NCI-H345 treated with DMSO at 0.1 percent for 48 hours (cell line): Measurements from ENCODE around the gene CYGB.

Source experiments
- DNase-seq: peaks from one replicate; lab custom pipeline; 2025; ENCODE audit not compliant: unreplicated experiment; lab: John Stamatoyannopoulos, UW

CYGB gene

GRCh38 chr17:76501827-76502307 is 35.6 kb downstream of the CYGB start:
- DNase-seq: no peak

DNA sequence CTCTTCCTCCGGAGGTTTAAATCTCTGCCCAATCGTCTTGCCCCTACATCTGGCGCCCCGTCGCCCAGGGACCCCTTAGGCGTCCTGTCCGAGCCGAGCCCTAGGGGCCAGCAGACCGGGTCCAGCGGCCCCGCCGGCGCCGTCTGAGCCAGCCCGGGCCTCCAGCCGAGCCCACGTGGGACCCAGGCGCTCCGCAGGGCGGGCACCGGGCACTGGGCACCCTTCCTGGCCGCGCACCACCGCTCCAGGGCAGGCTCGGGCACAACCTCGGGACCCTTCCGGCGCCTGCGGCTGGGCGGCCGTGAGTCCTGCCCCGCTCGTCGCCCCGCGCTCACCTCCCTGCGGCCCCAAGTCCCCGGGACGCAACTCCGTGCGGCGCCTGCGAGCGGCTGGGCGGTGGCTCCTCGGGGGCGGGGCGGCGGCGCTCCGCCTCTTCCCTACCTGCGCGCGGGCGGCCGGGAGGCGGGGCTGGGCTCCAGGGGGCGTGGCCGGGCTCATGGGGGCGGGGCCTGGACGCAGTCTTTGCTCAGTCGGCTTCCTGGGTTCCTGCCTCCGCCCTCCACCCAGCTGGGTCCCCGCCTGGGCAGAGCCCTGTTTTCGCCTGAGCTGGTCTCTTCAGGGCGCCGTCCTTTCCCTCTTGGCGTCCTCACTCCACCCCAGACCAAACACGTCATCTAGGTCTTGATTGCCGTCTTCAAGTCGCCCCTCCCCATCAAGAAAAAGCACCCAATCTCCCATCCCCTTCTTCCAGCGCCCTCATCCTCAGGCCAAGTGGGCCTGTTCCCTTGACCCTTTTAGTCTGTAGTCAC is 36.3 kb downstream of the CYGB start, which contains the start of gene RHBDF2:
Gene RHBDF2 (minus strand): TSS at position 406 of the 809 bp plus-strand sequence. CDS start 19,899 bp downstream, outside the sequence.
- peak; percentile 73 for DNase-seq

DNA sequence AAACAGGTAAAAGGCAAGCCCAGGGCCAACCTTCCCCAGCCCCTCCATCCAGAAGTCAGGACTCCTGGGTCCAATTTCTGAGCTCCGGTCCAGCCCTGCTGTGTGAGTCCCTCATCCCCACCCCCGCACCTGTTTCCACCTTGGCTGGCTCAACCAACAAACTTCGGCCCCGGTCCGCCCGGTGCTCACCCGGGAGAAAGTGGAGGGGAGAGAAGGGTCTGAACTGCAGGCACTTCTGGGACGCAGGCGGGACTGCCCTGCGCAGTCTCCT is 36.8 kb downstream of the CYGB start:
- no peak for DNase-seq

- DNase-seq: no peak
These were observed 37.3 kb downstream of the CYGB start for GRCh38 chr17:76500074-76500746.

DNA sequence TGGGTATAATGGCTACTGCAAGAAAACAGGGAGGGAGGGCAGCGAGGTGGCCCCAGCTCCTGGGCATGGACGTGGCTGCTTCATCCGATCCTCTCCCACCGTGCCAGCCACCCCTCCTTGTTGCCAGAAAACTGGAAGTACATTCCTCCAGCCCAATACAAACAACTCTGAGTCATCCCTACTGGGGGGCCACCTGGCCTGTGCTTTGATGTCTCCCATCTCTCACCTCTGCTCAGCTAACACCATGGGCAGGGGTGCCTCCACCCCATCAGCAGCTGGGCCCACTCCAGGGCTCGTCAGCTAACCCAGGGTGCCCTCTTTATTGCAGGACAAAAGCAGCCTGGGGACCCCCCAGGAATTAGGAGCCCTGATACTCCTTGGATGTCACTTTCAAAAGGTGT is 38.2 kb downstream of the CYGB start:
- DNase-seq: no peak

DNA sequence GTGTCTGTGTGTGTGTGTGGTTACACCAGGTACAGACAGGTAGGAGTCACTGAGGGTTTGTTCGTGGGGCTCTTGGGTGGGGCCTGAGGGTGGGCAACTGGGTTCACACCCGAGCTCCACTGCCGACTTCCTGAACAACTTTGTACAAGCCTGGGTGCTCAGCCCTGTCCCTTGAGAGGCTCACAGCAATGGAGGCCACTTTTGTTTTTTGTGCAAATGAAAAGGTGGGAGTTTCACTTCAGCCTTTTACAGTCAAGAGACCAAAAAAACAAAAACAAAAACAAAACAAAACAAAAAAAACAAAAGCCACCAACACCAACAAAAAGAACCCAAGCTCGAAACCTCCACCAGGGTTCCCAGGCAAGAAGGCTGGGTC is 38.6 kb downstream of the CYGB start:
- DNase-seq: no peak

- DNase-seq: no peak
These were observed 39.3 kb downstream of the CYGB start for GRCh38 chr17:76497979-76498875.

DNA sequence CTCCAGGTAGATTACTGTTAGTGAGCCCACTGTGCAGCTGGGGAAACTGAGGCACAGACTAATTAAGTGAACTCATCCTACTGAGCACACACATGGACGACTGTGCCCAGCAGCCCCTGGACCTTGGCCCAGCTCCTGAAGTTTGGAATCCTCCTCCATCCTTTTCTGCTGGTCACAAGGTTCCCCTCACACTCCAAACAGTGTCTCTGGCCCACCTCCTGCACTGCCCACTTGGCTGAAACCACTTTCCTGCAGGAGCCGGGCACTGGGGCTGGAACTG is 39.9 kb downstream of the CYGB start:
- no peak for DNase-seq

DNA sequence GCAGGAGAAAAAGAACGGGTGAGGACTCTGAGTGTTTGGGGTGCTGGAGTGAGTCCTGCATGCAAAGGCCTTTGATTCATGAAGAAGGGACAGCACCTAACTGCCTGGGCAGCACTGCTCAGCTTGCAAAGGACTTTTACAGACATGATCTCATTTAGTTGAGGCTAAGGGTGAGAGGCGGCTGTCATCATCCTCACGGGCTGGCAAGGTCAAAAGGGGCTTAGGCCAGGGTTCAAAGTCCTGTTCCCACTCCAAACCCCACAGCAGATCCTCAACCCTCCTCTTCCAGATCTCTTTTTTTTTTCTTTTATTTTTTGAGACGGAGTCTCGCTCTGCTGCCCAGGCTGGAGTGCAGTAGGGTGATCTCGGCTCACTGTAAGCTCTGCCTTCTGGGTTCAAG is 41.0 kb downstream of the CYGB start:
- DNase-seq: no peak

GRCh38 chr17:76495663-76496400 is 41.7 kb downstream of the CYGB start:
- no peak for DNase-seq

DNA sequence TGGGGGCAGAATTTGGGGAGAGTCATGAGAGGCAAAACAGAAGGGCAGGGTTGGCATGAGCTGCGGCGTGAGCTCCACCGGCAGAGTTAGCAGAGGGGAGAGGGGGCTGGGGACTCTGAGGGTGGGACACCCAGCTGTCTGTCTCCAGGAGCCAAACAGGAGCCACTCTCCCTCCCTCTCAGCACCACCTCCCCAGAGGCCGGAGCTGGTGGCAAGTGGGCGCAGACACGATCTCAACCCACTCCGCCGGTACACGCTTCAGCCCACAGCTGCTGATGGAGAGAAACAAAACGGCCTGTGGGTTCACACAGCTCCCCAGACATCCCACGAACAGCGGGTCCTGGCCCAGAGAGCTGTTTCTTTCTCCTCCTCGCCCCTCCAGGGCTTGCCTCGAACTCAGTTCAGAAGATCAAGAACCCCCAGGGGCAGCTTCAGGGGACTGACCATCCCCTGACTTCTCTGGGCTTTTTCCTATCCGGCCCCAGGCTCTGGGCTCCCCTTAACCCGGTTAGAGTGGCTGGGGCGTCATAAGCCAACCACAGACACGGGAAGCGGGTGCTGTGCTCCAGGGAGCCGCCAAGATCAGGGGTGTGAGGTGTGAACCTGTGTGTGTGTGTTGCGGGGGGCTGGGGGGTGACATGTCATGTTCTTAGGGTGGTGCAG is 43.9 kb downstream of the CYGB start:
- no peak for DNase-seq

- DNase-seq: no peak
These were observed 44.5 kb downstream of the CYGB start for GRCh38 chr17:76492989-76493501.

DNA sequence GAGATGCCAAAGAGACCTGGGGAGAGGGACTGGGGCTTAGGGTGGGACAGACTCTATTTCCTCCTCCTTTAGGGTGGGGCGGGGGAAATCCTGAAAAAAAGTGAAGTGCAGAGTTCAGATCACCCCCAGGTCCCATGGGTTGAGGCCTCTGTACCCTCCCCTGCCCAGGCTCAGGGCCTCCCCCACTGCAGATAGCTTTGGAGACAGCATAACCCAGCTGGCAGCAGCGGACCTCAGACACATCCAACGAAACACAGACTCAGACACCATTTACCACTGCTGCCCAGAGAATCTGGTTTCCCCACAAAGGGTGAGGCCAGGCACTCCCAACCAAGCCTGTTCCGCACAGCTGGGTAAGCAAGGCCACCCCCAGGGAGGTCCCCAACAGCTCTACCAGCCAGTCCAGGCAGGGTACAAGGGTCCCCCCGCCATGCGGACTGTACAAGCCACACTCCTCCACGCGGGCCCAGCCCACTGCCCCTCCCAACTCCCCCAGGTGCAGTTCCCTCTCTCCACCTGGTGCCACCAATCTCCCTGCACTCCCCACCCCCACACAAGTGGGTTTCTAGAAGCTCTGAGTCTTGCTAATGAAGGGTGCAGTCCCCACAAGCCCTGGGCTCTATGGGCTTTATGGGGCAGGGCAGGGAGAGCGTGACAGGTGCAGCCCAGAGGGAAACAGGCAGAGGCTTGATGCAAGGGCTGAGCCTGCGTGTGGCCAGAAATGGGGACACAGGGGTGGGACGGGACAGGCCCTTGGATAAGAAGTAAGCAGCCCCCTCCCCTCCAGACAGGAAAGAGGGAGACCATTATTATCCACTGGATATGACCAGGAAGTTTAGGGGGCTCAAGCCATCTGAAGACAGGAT is 45.2 kb downstream of the CYGB start:
- DNase-seq: no peak

DNA sequence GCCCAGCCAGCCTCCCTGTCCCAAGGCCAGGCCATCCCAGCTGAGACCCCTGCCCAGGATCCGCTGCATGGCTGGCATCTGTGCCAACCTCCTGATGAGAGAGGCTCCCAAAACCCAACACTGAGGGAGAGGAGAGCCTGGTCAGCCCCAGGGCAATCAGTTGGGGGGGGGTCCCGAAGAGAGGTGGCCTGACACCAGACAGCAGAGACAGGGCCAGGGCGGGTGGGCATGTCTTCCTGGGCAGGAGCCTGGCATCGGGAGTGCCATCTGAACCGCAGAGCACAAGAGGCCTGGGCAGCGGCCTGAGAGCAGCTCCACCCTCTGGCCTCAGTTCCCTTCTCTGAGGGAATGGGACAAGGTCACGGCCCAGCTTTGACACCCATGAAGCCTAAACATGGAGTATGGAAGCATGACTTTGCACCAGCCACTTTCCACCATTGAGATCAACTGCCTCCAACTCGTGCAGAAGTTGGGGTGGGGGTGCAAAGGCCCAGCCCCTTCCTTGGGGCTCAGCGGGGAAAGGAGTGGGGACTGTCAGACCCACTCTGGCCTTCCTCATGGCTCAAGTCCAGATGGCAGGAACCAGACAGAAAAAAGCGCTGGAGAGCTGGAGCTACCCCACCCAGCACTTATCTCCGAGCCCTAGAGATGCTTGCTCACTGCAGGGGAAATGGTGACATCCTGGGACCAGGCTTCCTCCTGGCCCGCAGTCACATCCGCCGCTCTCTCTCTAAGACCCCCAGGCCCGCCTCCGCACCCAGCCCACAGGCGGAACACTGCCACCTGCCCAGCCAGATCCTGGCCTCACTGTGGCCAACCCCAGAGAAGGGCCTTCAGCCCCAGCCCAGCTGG is 46.0 kb downstream of the CYGB start:
- no peak for DNase-seq

DNA sequence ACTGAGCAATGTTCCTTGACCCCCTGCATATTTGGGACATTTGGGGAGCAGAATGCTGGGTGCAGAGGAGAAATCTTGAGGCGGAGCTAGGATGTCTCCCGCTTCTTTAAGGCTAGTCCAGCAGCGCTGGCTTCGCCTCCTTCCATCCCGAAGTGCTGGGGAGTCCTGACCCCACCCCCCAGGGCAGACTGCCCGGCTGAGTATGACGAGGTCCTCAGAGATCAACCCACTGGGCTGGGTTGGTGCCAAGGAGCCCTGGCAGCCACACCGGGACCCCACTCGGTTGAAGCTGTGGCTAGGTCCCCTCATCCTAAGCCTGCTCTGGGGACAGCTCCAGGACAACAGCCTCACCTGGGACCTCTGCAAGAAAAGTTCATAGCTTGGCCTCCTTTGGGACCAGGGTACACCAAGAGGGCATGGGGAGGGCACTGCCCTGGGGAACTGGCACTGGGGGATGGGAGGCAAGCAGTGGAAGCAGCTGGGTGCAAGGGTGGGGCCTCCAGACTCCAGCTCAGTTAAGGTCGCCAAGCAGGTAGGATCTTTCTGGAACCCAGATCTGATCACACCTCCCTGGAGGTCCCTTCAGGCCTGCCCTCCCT is 47.3 kb downstream of the CYGB start:
- DNase-seq: no peak

DNA sequence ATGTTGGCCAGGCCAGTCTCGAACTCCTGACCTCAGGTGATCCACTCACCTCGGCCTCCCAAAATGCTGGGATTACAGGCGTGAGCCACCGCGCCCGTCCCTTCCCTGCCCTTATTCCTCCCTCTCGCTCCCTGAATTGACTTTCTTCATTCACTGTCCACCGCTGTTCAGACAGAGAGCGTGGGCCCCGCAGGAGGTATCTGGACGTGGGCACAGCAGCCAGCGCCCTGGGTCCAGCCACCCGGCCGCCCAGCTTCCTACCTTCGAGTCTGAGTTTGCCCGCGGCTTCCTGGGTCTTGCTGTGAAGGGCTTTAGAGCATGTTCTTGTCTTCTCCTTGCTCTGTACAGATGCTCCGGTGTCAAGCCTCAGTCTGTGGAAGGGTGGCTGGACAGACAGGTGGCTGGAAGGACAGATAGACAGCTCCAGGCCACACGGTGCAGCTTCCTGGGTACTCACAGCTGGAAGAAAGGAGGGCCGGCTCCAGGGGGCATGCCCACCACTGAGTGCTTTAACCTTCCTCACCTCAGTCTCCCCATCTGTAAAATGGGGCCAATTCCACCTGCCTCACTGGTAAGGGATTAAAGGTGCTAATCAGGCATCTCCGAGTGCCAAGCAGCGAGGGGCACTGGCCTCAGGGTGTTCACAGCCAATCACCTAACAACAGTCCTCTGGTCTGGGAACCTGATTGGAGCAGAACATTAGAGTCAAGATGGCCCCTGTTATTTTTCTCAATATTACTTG is 49.9 kb downstream of the CYGB start:
- no peak for DNase-seq

DNA sequence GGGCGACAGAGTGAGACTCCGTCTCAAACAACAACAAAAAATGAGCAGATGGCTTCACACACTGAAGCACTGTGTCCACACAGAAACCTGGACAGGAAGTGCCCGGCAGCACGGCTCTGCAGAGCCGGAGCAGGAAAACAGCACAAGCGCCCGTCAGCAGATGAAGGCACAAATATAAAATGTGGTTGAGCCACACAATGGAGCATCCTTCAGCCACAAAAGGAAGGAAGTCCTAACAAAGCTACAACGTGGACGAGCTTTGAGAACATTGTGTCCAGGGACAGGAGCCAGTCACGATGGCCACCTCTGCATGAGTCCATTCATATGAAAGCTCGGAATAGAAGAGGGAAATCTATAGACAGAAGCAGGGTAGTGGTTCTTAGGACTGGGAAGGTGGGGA is 51.9 kb downstream of the CYGB start:
- DNase-seq: no peak
